Inflammatory macrophage (primary cell): ENCODE measurements around the gene BACH2.
"Not testable (repeated sequence)": the region's sequence is repeated elsewhere in the genome, so short reads cannot be mapped to it uniquely, and the experiment has no call there.

Experiments
- DNase-seq, 2 donors: peaks; one replicate each; pipeline ENCODE4 v3.0.0-alpha.2; 2020 to 2022

BACH2 gene

DNA sequence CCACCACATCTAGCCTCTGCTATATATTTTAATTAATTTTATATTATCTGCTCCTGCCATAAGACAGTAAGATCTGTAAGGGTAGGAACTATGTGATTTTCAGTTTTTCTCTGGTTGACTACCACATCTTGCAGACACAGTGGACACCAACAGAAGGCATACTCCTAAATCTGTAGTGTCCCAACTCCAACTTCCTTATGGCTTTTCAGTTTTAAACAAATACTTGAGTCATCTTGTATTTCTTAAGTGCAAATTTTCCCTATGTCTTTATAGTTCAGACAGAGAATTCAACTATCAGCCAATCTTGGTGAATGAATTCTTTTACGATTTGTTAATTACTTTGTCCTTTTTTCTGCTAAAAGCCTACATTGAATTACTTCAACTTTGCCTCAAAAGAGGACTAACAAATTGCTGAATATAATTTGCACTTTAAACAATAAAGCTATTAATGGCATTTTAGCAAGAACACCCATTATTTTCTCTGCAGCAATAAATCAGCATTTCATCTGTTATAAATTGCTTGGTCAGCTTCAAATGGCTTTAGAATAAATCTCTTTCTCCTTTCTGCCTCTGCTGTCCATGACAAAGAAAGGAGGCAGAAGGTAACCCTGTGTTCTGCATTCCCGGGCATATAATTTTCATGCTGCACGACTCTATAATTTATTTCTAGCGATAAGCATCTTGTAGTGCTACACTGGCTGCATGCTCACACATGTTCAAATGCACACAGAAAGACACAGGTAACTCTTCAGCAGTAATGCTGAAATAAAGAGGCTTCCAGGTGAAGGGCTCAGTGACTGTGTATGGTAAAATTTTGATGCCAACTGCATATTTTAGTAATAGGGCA is 144.8 kb downstream of the BACH2 start:
- peak; percentile 37 to 58 for DNase-seq

DNA sequence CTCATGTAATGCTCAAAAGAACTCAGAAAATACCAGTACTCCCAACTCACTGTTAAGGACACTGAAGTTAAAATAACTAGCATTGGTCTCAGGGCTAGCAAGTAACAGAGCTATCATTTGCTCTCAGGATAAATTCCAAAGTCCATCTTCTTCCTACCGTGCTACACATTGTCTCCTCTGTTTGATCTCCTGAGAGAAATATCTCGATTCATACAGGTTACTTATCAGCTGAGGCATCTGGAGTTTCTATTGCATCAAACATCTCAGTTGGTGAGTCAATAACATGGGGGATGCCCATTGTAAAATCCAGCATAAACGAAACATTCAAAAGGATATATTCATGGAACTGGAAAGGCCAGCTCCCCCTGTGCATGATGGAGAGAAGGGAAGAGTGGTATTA is 147.4 kb downstream of the BACH2 start:
- DNase-seq: no peak

DNA sequence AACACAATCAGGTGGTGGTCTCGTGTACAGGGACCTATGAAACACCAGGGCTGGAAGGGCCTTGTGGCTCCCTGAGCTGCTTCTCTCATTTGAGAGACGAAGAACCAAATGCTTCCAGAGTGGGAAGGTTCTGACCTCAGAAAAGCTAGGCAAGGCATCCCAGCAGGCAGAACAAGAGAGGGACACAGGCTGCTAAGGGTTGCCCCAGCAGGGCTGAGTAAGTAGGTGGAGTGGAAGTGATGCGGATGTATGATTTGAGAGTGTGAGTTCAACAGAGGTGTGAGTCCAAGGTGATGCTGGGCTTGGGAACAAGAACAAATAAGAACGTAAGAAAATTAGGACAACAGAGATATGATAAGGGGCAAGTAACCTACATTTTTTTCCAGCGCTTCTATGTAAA is 147.8 kb downstream of the BACH2 start:
- no peak for DNase-seq

DNA sequence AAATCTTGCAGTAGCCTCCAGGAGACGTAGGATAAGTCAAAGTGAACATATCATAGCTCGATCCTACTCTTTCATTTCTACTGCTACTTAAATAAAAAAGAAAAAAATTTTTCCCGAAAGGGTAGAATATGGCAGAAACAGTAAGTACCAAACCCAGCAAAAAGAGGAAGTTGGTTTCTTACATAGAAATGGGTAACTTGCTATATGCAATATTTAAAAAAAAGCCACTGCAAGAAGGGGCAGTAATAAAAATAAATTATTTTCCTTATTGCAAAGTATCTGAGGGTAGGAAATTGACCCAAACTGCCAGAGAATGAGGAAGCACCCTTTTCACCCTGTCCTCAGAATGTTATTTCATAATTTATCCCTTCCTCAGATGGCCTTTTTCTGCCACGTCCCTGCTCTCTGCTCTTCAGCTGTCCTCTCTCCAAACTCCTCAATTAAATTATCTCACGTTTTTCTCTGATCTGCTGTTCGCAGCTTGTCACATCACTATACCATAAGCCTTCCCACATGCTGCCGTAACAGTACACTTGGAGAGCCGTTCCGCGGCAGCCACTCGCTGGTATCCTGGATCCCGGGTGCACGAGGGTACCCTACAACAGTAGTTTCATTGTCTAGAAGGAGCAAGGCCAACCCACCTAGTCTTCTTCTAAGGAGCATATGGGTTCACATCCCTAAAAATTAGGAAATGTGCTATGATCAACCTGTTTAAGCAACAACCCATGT is 149.6 kb downstream of the BACH2 start:
- DNase-seq: peak; percentile 20 to 88

DNA sequence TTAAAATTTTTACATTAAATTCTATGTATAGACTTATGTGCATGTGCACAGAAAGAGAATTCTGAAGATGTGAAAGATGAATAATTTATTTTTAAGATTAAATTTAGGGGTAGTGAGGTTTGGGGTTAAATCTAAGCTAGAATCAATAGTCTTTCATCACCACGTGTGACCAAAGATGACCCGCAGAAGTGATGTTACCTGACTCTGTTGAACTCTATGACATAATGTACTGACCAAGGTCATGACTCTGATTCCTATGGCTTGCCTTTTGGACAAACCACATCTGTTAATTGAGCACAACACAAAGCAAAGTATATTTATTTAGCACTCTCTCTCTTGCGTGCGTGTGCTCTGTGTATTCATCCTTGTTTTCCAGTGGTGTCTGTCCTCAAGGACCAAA is 150.6 kb downstream of the BACH2 start:
- DNase-seq: no peak

DNA sequence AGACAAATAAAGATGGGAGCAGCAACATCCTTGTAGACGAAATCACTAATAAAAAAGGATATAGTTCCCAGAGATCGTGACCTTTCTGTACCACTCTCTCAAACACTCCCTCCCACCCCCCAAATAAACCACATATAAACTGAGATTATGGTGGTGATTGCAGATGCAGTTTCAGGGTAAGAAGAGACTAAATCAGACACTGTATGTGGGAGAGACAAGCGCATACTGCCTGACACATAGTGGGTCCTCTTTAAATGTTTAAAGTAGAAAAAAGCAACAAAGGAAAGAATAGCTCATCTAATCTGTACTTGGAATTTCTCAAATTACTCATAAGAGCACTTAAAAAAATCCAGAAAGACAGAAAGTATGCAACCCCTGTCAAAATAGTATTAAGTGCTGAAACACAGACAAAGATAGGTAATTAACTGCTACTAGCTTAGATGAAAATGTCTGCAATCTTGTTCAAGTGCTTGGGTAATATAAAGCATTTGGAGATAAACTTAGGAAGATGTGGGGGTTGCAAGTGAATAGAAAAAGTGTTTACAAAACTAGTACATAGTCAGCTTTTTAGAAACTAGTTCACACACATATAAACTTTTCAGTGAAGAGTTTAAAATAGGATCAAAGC is 151.6 kb downstream of the BACH2 start:
- no peak for DNase-seq

DNA sequence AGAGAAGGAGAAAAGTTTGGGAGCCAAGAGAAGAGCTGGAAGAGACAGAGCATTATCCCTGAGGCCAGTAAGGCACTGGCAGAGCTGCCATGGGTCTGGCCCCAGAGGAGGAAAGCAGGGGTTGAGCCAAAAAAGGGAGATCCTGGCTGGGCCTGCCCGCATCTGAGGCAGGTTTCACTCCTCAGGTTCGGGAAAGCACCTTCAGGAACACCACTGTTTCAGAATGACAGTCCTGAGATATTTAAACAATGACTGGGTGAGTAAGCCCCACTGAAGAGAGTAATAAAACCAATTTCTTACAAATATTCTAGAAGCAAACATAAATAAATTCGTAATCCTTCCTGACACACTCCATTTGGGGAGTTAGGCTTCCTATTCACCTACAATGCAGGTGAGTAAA is 152.2 kb downstream of the BACH2 start:
- no peak for DNase-seq

DNA sequence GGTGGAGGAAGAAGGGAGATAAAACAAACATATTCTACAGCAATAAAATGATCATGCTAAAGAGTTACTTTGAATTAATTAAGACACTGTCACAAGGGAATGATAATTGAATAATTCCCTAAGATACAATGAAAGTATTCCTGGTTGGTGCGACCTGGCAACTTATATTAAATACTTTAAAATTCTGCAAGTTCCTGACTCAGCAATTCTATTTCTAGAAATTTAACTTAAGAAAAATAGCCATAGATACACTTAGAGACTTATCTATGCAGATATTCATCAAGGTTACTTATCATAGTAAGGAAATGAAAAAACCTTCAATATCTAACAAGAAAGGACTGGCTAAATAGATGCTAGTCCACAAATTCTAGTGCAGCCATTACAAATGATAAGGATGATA is 156.0 kb downstream of the BACH2 start:
- DNase-seq: no peak

DNA sequence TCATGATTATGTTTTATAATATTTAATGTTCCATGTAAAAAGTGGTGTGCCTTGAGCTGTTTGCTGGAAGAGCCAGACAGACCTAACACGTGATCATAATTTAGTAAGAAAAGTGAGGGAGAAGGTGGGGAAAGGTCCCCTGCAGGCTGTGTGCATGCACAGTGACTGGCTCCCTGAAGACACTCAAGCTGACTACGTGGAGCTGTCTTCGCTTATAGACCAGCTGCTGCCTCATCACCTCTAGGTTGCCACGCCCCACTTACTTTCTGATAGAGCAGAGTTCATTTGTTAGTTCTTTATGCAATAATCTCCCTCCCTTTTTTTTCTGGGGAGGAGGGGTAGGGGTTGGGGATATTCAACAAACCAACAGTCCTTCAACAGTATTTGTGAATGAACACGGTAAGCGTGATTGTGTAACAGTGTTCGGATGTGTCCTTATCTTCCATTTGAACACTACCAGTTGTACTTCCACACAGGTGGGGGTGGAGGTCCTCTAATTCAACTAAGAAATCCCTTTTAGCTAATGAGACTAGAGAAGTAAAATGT is 157.3 kb downstream of the BACH2 start:
- DNase-seq: no peak

DNA sequence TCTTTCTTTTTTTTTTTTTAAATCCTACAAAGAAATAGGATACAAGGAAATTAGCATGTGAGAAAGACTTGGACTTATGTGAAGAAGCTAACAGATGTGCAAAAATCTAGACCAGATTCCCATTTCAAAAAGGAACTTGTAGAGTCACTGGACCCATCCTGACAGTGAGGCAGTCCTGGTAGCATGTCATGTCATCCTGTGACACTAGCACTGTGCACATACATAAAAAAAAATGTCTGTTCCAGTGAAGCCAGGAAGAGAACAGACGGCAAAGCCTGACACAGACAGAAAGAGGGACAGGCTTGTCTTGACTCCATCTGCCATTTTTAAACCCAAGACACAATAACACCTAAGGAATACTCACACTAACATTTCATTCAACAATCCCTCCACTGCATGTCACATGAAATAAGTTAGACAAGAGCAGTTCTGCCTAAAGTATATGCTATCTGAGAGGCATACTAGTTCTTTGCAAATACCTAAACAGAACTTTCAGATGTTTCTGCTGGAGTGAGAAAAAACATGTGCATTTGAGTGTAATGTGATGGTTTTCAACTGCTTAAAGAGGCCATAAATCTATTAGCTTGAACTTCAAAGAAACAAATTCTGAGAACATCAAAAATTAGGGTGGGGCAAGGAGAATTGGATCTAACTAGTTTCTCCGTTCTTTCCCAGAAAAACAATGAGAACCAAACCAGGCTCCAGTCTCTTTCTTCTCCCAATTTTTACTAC is 159.6 kb downstream of the BACH2 start:
- DNase-seq: no peak

DNA sequence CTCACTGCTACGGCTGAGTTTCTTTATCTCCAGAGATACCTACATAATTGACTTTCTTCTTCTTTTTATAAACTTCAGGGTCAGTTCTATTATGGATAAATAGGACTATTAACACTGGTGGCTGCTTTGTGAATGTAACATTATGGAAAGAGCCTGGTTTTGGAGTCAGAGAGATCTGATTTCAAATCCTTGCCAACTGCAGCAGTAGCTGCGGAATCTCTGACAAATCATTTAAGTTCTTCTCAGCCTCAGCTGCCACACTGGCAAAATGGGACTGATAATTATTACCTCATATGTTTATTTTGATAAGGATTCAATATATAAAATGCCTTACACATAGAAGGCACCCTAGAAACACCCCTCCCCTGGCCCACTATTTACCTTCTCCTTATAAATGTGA is 160.5 kb downstream of the BACH2 start:
- DNase-seq: no peak

DNA sequence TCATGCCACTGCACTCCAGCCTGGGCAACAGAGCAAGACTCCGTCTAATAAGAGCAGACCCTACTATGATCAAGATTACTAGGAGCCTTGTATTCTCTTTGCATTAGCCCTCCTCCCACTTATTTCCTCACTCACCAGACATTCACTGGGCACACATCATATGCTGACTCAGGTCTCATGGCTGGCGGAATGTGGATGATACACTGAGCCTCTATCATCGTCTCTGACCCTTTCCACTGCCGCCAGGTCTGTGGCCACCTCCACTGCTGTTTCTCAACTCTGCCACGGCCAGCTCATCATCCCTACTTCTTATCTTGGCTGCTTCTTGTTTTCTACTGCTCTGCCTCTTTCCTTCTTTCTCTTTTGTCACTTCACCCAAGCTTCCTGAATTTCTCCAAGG is 161.0 kb downstream of the BACH2 start:
- DNase-seq: peak in 1 of 2 donors; percentile 14

DNA sequence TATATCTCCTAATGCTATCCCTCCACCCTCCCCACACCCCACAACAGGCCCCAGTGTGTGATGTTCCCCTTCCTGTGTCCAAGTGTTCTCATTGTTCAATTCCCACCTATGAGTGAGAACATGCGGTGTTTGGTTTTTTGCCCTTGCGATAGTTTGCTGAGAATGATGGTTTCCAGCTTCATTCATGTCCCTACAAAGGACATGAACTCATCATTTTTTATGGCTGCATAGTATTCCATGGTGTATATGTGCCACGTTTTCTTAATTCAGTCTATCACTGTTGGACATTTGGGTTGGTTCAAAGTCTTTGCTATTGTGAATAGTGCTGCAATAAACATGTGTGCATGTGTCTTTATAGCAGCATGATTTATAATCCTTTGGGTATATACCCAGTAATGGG is 163.0 kb downstream of the BACH2 start:
- not testable (repeated sequence) for DNase-seq

DNA sequence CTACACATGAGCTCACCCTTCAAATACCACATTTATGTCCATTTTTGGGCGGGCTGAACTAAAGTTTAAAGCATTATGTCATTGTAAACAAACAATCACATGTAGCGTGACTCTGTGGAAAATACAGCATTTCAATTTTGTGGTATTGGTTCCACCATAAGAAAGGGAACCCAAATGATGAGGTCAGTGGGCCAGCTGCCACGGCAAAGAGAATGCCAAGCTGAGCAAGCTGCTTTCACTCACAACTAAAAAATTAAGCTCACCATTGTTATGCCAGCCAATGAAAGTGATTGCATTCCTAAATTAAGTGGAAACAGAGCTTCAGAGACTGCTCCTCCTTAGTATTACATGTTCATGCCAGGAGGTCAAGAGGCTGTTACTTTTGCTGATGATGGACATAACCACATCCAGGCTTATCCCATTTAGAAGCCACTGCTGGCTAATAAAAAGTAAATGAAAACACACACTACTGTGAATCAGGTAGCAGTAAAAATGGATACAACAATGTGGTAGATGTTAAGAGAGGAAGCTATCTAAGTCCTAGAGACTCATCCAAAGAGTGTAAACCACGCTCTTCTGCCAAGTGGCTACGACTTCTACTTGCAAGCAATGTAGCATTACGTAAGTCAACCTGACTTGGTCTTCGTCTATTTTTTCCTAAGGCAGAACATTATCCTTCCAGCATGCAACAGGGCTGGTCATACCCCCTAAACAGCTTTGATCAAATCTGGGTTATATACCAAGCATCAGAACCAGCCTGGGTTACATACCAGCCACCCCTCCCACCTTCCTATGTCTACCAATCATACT is 164.8 kb downstream of the BACH2 start:
- peak; percentile 45 to 55 for DNase-seq

DNA sequence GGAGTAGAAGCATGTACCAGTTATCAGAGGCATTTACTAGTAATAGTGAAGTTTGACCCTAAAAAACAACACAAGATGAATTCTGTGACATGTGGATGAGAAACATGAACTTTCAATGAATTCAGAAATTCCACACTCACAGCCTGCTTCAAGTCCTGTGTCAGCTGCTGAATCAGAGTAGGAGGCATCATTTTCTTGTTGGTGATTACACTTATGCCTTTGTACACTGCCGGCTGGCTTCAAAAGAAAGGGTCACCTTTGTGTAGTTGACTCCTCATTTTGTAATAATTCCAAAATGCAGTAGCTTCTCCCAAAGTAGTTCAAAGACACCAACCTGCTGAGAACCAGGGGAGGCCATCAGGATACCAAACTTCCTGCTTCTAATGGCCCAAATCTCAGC is 165.5 kb downstream of the BACH2 start:
- no peak for DNase-seq

DNA sequence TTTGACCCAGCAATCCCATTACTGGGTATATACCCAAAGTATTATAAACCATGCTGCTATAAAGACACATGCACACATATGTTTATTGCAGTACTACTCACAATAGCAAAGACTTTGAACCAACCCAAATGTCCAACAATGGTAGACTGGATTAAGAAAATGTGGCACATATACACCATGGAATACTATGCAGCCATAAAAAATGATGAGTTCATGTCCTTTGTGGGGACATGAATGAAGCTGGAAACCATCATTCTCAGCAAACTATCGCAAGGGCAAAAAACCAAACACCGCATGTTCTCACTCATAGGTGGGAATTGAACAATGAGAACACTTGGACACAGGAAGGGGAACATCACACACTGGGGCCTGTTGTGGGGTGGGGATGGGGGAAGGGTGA is 168.0 kb downstream of the BACH2 start:
- not testable (repeated sequence) for DNase-seq

DNA sequence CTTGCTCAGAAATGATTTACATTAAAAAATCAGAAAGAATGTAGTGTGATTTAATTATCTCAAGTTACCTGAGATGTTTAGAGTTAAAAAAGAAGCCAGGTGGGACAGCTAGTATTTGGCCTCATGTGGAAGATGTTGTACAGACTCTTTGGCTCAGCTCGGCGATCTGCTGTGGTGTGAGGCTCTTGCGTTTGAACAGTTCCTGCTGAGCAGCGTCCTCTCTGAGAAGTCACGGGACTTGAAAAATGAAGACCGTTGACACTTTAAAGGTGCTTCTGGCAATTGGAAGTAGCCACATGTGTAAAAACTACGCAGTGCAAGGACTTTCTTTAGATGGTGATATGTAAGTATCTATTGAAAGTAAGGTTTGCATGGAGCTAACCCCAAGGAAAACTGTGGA is 169.0 kb downstream of the BACH2 start:
- peak in 1 of 2 donors; percentile 12 for DNase-seq

DNA sequence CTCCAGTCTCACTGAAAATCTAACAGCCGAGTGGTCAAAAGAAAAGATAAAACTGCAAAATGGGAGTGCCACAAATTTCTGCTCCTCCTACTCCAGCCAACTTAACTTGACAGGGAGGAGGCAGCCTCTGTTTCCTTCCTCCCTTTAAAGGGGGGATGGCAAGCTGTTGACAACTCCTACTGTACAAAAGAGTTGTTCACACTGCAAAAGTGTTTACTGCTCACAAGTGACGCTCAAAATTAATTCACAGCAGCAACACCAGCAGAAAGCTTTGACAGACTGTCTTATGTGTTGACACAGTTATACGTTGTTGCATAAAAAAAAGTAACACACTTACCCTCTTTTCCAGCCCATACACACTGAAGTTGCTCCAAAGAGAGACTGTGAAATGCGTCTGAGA is 169.8 kb downstream of the BACH2 start:
- DNase-seq: no peak

DNA sequence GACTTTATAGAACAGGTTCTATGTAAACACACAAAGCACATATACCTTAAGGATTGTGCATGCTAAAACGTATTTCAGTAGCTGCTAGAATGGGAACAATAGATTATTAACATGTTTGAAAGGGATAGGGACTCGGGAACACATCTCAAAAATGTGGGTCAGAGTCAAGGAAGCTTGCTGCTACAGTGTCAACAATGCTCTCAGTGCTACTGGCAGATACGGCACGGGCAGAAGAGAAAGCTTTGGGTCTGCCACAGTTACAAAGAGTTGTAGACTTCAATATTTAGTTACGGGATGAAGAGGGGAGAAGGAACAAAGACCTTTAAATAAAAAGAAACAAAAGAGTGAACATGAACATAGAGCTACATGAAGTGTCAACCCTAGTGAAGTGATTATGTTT is 170.5 kb downstream of the BACH2 start:
- no peak for DNase-seq

DNA sequence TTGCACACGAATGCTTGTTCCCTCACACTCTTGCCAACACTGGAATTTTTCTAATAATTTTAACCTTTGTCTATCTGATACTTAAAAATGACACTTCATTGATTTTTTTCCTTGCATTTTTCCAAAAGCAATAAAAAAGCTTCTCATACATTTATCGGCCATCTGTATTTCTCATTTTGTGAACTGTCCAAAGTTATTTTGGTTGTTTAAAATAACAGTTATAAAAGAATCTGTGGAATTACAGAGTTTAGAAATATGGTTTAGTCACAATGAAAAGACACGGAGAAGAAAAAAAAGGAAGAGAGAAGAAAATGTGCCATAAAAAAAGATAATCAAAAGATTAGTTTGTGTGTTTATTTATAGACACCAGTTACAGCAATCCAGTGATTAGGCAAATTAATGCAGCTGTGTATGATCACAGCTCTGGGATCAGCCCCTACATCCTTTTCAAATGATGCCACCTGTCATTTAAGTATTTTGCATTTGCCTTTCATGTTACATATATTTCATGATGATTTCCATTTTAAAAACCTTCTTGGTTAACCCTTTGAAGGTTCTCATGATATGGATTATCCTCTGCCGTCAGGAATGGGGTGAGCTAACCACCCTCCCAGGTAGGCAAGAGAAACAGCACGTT is 171.7 kb downstream of the BACH2 start:
- DNase-seq: no peak

DNA sequence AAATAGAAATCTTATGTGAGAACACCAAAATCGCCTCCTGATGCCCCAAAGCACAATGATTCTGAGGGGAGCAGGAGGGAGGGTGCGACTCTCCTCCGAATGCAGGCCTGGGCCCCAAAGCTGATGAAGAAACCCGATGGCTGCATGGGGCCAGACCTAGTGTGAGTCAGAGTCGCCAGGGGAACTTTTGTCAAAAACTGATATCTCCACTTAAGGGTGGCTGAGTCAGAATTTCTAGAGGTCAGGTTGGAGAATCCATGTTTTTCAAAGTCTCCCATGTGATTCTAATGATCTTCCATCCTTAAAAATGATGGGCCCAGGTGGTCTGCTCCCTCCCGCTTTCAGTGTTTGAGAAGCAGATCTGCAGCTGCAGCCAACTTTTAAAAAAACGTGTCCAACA is 172.8 kb downstream of the BACH2 start:
- no peak for DNase-seq
